Peyer's patch (tissue), 4 donors: ENCODE data around the gene SLC16A9.

Experiments used
- CTCF ChIP-seq, 6 experiments: fragments of 450-650 bp in 4 of 6; fragments of 200-600 bp in 2 of 6; sonication (generic) in 1 of 6; IDR thresholded peaks; one replicate each; pipeline ENCODE4 v1.5.1; 2017 to 2019; ENCODE audit warnings: antibody characterized with exemption in 6 of 6, mild to moderate bottlenecking in 3 of 6, moderate library complexity in 1 of 6
- POLR2A ChIP-seq, 2 donors: fragments of 450-650 bp; IDR thresholded peaks; one replicate each; pipeline ENCODE4 v1.5.1; 2017; ENCODE audit warnings: antibody characterized with exemption in 2 of 2, mild to moderate bottlenecking in 2 of 2, moderate library complexity in 2 of 2

- no peak for TF ChIP-seq CTCF (IDR thresholded peaks at IDR 0.05)
- TF ChIP-seq POLR2A (IDR thresholded peaks at IDR 0.05) = no peak
These were observed 11.3 kb downstream of the SLC16A9 start for GRCh38 chr10:59698326-59698725.
